Heart right ventricle (tissue), 16 donors: ENCODE measurements around the gene GPD1L. TPM values are rescaled to one million over a fixed set of nuclear protein-coding genes. Genes with fewer than 3 reads are reported as not detected.
"Not testable (repeated sequence)": the region's sequence is repeated elsewhere in the genome, so short reads cannot be mapped to it uniquely, and the experiment has no call there.

Experiments
- ATAC-seq, 8 donors: fragments of 200-7000 bp; cut with Tn5 transposase; one replicate each; pipeline ENCODE4 v1.9.1; 2020; ENCODE audit warnings: mild to moderate bottlenecking in 8 of 8, moderate library complexity in 8 of 8, moderate number of reproducible peaks in 1 of 8
- DNase-seq, 2 donors: peaks; one replicate each; pipeline ENCODE4 v3.0.0-alpha.2; 2020
- H3K27ac ChIP-seq, 10 donors: fragments of 200-600 bp; sonication (generic) in 2 of 10; one replicate each; pipeline versions ENCODE4 v1.5.0 to v1.8.0; 2020 to 2022; ENCODE audit warnings: mild to moderate bottlenecking in 3 of 10
- H3K27me3 ChIP-seq, 7 donors: fragments of 200-600 bp; one replicate each; pipeline ENCODE4 v1.8.0; 2021 to 2022; ENCODE audit warnings: mild to moderate bottlenecking in 2 of 7
- H3K36me3 ChIP-seq, 9 donors: fragments of 200-600 bp; sonication (generic) in 1 of 9; one replicate each; pipeline versions ENCODE4 v1.5.0 to v1.8.0; 2020 to 2022; ENCODE audit warnings: mild to moderate bottlenecking in 2 of 9
- H3K4me1 ChIP-seq, 9 donors: fragments of 200-600 bp; sonication (generic) in 1 of 9; one replicate each; pipeline versions ENCODE4 v1.5.0 to v1.8.0; 2020 to 2022; ENCODE audit warnings: mild to moderate bottlenecking in 4 of 9
- H3K4me3 ChIP-seq, 10 donors: fragments of 200-600 bp; sonication (generic) in 2 of 10; one replicate each; pipeline versions ENCODE4 v1.5.0 to v1.8.0; 2020 to 2022; ENCODE audit warnings: mild to moderate bottlenecking in 7 of 10, moderate library complexity in 2 of 10
- H3K9me3 ChIP-seq, 11 donors: fragments of 200-600 bp in 10 of 11; sonication (generic) in 2 of 11; one replicate each; pipeline versions ENCODE4 v1.5.0 to v1.8.0; 2013 to 2022; ENCODE audit warnings: mild to moderate bottlenecking in 2 of 11, control low read depth in 1 of 11, moderate library complexity in 1 of 11
- CTCF ChIP-seq, 9 donors: fragments of 200-600 bp; sonication (generic) in 2 of 9; IDR thresholded peaks; one replicate each; pipeline versions ENCODE4 v1.5.0 to v1.8.0; 2021 to 2022; ENCODE audit warnings: antibody characterized with exemption in 9 of 9, mild to moderate bottlenecking in 5 of 9, moderate library complexity in 1 of 9
- WGBS, 2 donors: extraction: QIAGEN DNeasy Blood & Tissue Kit; methylation state at CpG; one replicate each; pipeline ENCODE4 v1.1.7; 2013; ENCODE audit warnings: inconsistent platforms in 1 of 2; 5-methylcytosine and 5-hydroxymethylcytosine counted together
- intact Hi-C, 10 donors: fragments of 100-400 bp; cut with DNase I; formaldehyde crosslinking; loops; one replicate each; pipeline versions ENCODE4 v1.11.1 to v1.14.2; 2022
- polyA plus RNA-seq, 2 donors: library from polyadenylated mRNA; stranded (reverse); fragments of 200-250 nt; gene quantifications; one replicate each; pipeline ENCODE4 v1.2.3, GENCODE V29; 2013
- total RNA-seq, 10 donors: library from RNA; stranded (reverse); fragmentation: NEBNext Ultra II Directional in 3 of 10; extraction: Animal tissue kit (Norgen Biotek cat#: 25700) in 3 of 10; gene quantifications; one replicate each; pipeline versions ENCODE4 v1.2.1 to v1.2.4, GENCODE V29; 2021 to 2023
- donor health status: Arrhythmogenic right ventricular cardiomyopathy.
- donor health status: ischemic (EF 13 %, LVEDD 7.1; RV severe dilation, severe dysfunction).
- donor health status: healthy with polysubstance abuse.
- donor health status: DM: no; HTN: yes; CAD: no.
- donor health status: DM: no; HTN: no; CAD: no.
- donor health status: ischemic (EF 25% LVEDD 6.9; RV normal size, moderate dysfunction).
- donor health status: ischemic (EF 25% LVEDD 5.7; RV mildly dilated, moderate dysfunction).
- donor health status: healthy.
- donor health status: DM: yes; HTN: yes; CAD: no.
- donor health status: Ischemic cardiomyopathy.
- donor health status: ischemic (EF 35%, LVEDD 5.7; RV mildly dilated, moderate dysfunction).
- donor health status: nonischemic (EF 11% LVEDD 7.7; RV severe dilation, severe dysfunction).
- donor health status: DM: yes; HTN: yes; CAD: no.
- donor health status: PGD.
- donor health status: ischemic (EF 29% LVEDD 5.4; RV normal size, mild dysfunction).
- donor health status: nonischemic (EF 23%, LVEDD 6.1; RV moderate dilation, normal function).

GPD1L gene
- total and polyA plus RNA-seq, 12 donors: 71.0 to 349 (median 177) TPM

- no peak overlapping the region for H3K4me3 ChIP-seq
- H3K4me1 ChIP-seq: peaks cover 0 to 70% (median 50%) of the 10 kb centered on the region in 9 donors
- no peak for DNase-seq
- H3K27ac ChIP-seq: peak overlapping the region; percentile 54 to 90 (median 68)
- WGBS, 2 donors: 59 to 67% methylated on average over 3 of the region's 3 CpGs
- ATAC-seq: no peak
- intact Hi-C loops: no loop called here
- no peaks in the 10 kb centered on the region for H3K27me3 ChIP-seq
- no peaks in the 10 kb centered on the region for H3K36me3 ChIP-seq
- TF ChIP-seq CTCF (IDR thresholded peaks at IDR 0.05): no peak
- peaks cover 0 to 2% (median 0%) of the 10 kb centered on the region in 11 donors for H3K9me3 ChIP-seq
Measured at GRCh38 chr3:32110233-32110760, 3.9 kb downstream of the GPD1L start.

- intact Hi-C loops: loop anchor here in 2 of 10 donors (1.0 kb wide), 1 partner anchor 15 kb away; no protein-coding TSS in a partner anchor
- peak overlapping the region in 9 of 10 donors; percentile 46 to 90 (median 68) for H3K27ac ChIP-seq
- H3K4me1 ChIP-seq: peaks cover 0 to 64% (median 48%) of the 10 kb centered on the region in 9 donors
- no peaks in the 10 kb centered on the region for H3K36me3 ChIP-seq
- ATAC-seq (peak in 4 of 8 donors; percentile 11 to 53 (median 40)), DNase-seq (no peak)
- H3K9me3 ChIP-seq: peaks cover 0 to 4% (median 0%) of the 10 kb centered on the region in 11 donors
- no peaks in the 10 kb centered on the region for H3K27me3 ChIP-seq
- WGBS, 2 donors: 54 to 57% methylated on average over 2 of the region's 2 CpGs
- H3K4me3 ChIP-seq: no peak overlapping the region
- TF ChIP-seq CTCF (IDR thresholded peaks at IDR 0.05): no peak
Measured at GRCh38 chr3:32111560-32111959, 5.1 kb downstream of the GPD1L start.

- Histone ChIP-seq H3K9me3 (peaks cover 0 to 4% (median 0%) of the 10 kb centered on the region in 11 donors), H3K27ac (peak overlapping the region in 2 of 10 donors; percentile 67 to 87), H3K4me3 (no peak overlapping the region), H3K4me1 (peaks cover 0 to 57% (median 47%) of the 10 kb centered on the region in 9 donors), H3K27me3 (no peaks in the 10 kb centered on the region), H3K36me3 (no peaks in the 10 kb centered on the region)
- intact Hi-C loops: no loop called here
- TF ChIP-seq CTCF (IDR thresholded peaks at IDR 0.05): no peak
- ATAC-seq: no peak
- DNase-seq: no peak
Measured at GRCh38 chr3:32113566-32113965, 7.1 kb downstream of the GPD1L start.

- no peak for TF ChIP-seq CTCF (IDR thresholded peaks at IDR 0.05)
- no peaks in the 10 kb centered on the region for H3K36me3 ChIP-seq
- H3K4me1 ChIP-seq: peaks cover 0 to 54% (median 48%) of the 10 kb centered on the region in 9 donors
- H3K4me3 ChIP-seq: no peak overlapping the region
- intact Hi-C loops: no loop called here
- H3K27me3 ChIP-seq: no peaks in the 10 kb centered on the region
- ATAC-seq: no peak
- WGBS, 2 donors: 88 to 90% methylated on average over 3 of the region's 3 CpGs
- DNase-seq: no peak
- H3K27ac ChIP-seq: peak overlapping the region in 2 of 10 donors; percentile 67 to 87
- H3K9me3 ChIP-seq: peaks cover 0 to 4% (median 0%) of the 10 kb centered on the region in 11 donors
Measured at GRCh38 chr3:32113981-32114545, 7.6 kb downstream of the GPD1L start.

- intact Hi-C loops, H3K36me3 ChIP-seq, H3K27me3 ChIP-seq, H3K9me3 ChIP-seq, DNase-seq, ATAC-seq: not testable (repeated sequence)
- WGBS, 2 donors: 92% methylated on average over 19 of the region's 19 CpGs
- peak overlapping the region in 2 of 10 donors; percentile 11 to 67 for H3K27ac ChIP-seq
- H3K4me1 ChIP-seq: peaks cover 0 to 54% (median 44%) of the 10 kb centered on the region in 9 donors
- H3K4me3 ChIP-seq: peak overlapping the region in 1 of 10 donors; percentile 18
Measured at GRCh38 chr3:32114546-32115386, 8.3 kb downstream of the GPD1L start.
